Measurements from ENCODE around the gene HMGB2.

- no peak for TF ChIP-seq CTCF (IDR thresholded peaks at IDR 0.05; ENCODE audit: insufficient read depth, low read depth, low read length)
- no peak for TF ChIP-seq EZH2 (IDR thresholded peaks at IDR 0.05; ENCODE audit: insufficient read depth, low read length)
Observed at GRCh38 chr4:173379929-173380328, 45.8 kb upstream of the HMGB2 start.
